ENCODE results near the gene KCNT1.

KCNT1 gene

GRCh38 chr9:135818718-135819475 is 116.9 kb downstream of the KCNT1 start:
- DNase-seq (ENCODE audit: low read depth, low spot score), result no peak

GRCh38 chr9:135819905-135820304 is 117.9 kb downstream of the KCNT1 start:
- DNase-seq (ENCODE audit: low read depth, low spot score), result no peak

GRCh38 chr9:135820661-135821060 is 118.7 kb downstream of the KCNT1 start:
- no peak for DNase-seq (ENCODE audit: low read depth, low spot score)

GRCh38 chr9:135821116-135821515 is 119.1 kb downstream of the KCNT1 start:
- no peak for DNase-seq (ENCODE audit: low read depth, low spot score)

- DNase-seq (ENCODE audit: low read depth, low spot score), result no peak
Observed at GRCh38 chr9:135821733-135822373, 119.9 kb downstream of the KCNT1 start.

- DNase-seq (ENCODE audit: low read depth, low spot score), result no peak
Observed at GRCh38 chr9:135822374-135822755, 120.4 kb downstream of the KCNT1 start.

GRCh38 chr9:135823036-135823435 is 121.1 kb downstream of the KCNT1 start:
- DNase-seq (ENCODE audit: low read depth, low spot score), result no peak

- DNase-seq (ENCODE audit: low read depth, low spot score), result no peak
Observed at GRCh38 chr9:135825435-135826187, 123.6 kb downstream of the KCNT1 start.

GRCh38 chr9:135826188-135826545 is 124.2 kb downstream of the KCNT1 start:
- no peak for DNase-seq (ENCODE audit: low read depth, low spot score)

GRCh38 chr9:135827301-135827700 is 125.3 kb downstream of the KCNT1 start:
- DNase-seq (ENCODE audit: low read depth, low spot score), result no peak

- DNase-seq (ENCODE audit: low read depth, low spot score), result no peak
Observed at GRCh38 chr9:135827866-135828580, 126.0 kb downstream of the KCNT1 start.

GRCh38 chr9:135828656-135829055 is 126.7 kb downstream of the KCNT1 start:
- DNase-seq (ENCODE audit: low read depth, low spot score), result no peak

- no peak for DNase-seq (ENCODE audit: low read depth, low spot score)
Observed at GRCh38 chr9:135830496-135830895, 128.5 kb downstream of the KCNT1 start.

- DNase-seq (ENCODE audit: low read depth, low spot score), result no peak
Observed at GRCh38 chr9:135833864-135834263, 131.9 kb downstream of the KCNT1 start.

- no peak for DNase-seq (ENCODE audit: low read depth, low spot score)
Observed at GRCh38 chr9:135835131-135835530, 133.1 kb downstream of the KCNT1 start.

- DNase-seq (ENCODE audit: low read depth, low spot score), result no peak
Observed at GRCh38 chr9:135839516-135839915, 137.5 kb downstream of the KCNT1 start.

GRCh38 chr9:135840107-135840506 is 138.1 kb downstream of the KCNT1 start:
- DNase-seq (ENCODE audit: low read depth, low spot score), result no peak

GRCh38 chr9:135840539-135840938 is 138.6 kb downstream of the KCNT1 start:
- no peak for DNase-seq (ENCODE audit: low read depth, low spot score)
